Karpas-422 (cell line): ENCODE results near the gene CNMD. TPM values are rescaled to one million over a fixed set of nuclear protein-coding genes. Genes with fewer than 3 reads are reported as not detected.
"Not testable (repeated sequence)": the region's sequence is repeated elsewhere in the genome, so short reads cannot be mapped to it uniquely, and the experiment has no call there.

Source experiments
- DNase-seq: peaks from one replicate; pipeline ENCODE4 v3.0.0-alpha.2; 2015
- H2AFZ ChIP-seq: fragments of 200-600 bp; sonication (generic); 2 replicates; pipeline ENCODE4 v1.6.1; 2014; ENCODE audit warnings: antibody characterized with exemption, low read length, mixed read lengths
- H3K27ac ChIP-seq: fragments of 200-600 bp; sonication (generic); 2 replicates; pipeline ENCODE4 v1.5.1; 2014; ENCODE audit warnings: mild to moderate bottlenecking, low read length, moderate library complexity
- H3K27me3 ChIP-seq: fragments of 200-600 bp; sonication (generic); 2 replicates; pipeline ENCODE4 v1.6.1; 2014; ENCODE audit warnings: low read length, mixed read lengths
- H3K36me3 ChIP-seq: fragments of 200-600 bp; sonication (generic); 2 replicates; pipeline ENCODE4 v1.6.1; 2014; ENCODE audit warnings: low read length, mixed read lengths; ENCODE audit not compliant: insufficient read depth
- H3K4me1 ChIP-seq: fragments of 200-600 bp; sonication (generic); 2 replicates; pipeline ENCODE4 v1.6.1; 2014; ENCODE audit warnings: mild to moderate bottlenecking, low read length, mixed read lengths
- H3K4me2 ChIP-seq: fragments of 200-600 bp; sonication (generic); 2 replicates; pipeline ENCODE4 v1.6.1; 2014; ENCODE audit warnings: low read length, low read depth, mild to moderate bottlenecking; ENCODE audit not compliant: poor library complexity, severe bottlenecking
- H3K4me3 ChIP-seq: fragments of 200-600 bp; sonication (generic); 2 replicates; pipeline ENCODE4 v1.5.1; 2014; ENCODE audit warnings: mild to moderate bottlenecking, antibody characterized with exemption, low read length, mixed read lengths
- H3K79me2 ChIP-seq: fragments of 200-600 bp; sonication (generic); 2 replicates; pipeline ENCODE4 v1.6.1; 2014; ENCODE audit warnings: mild to moderate bottlenecking, low read length, mixed read lengths
- H3K9ac ChIP-seq: fragments of 200-600 bp; sonication (generic); 2 replicates; pipeline ENCODE4 v1.6.0; 2014; ENCODE audit warnings: low read length
- H3K9me2 ChIP-seq: fragments of 200-600 bp; sonication (generic), shearing (Covaris generic); replicated peaks from 2 replicates; pipeline ENCODE4 v1.6.0; 2014; ENCODE audit warnings: mild to moderate bottlenecking, low read length, moderate library complexity; ENCODE audit not compliant: insufficient read depth
- H3K9me3 ChIP-seq: fragments of 300-700, 200-600 bp; sonication (generic); 2 replicates; pipeline ENCODE4 v1.6.1; 2014; ENCODE audit warnings: low read length, mixed read lengths
- H4K20me1 ChIP-seq: fragments of 200-600 bp; sonication (generic); 2 replicates; pipeline ENCODE4 v1.6.1; 2014; ENCODE audit warnings: mild to moderate bottlenecking, antibody characterized with exemption, low read length, low read depth; ENCODE audit not compliant: insufficient read depth
- total RNA-seq: library from RNA; depleted of rRNA; stranded (reverse); fragments of >200 nt; shearing (Covaris generic); gene quantifications from 2 replicates; pipeline ENCODE4 v1.2.3, GENCODE V29; 2014; ENCODE audit warnings: low replicate concordance

The CNMD gene
- total RNA-seq, 1 experiment from 2014 or later, result not detected

DNA sequence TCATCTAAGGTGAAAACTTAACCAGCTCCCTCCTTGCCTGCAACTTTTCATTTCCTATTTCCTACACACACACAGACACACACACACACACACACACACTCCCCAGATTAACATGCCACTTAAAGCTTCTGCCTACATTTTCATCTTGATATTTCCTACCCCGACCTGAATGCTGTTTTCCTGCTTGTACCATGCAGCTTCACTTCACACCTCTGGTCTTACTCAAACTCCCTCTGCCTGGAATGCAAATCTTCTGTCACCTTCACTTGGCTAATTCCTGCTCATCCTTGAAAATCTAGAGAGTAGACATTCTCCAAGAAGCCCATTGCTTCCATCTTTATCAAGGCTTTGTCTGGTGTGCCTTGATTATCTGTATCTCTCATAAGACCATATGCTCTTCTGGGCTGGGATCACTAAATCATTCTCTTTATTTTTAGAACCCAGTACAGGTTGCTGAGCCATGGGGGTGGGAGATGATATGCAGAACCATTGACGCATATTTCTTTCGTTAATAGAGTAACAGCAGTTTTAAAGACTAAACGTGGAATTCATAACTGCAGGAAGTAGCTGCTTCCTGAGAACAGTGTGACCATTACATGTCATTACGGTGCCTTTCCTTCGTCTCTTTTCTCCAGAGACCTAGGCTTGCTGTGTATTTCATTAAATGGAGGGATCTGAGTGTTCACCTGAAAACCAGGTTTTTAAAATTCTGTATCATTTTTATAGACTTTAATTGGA lies 37.7 kb downstream of the CNMD start:
- no peaks in the 10 kb centered on the region for H3K9me3 ChIP-seq
- 0 out of 2 replicates have a peak, but pooled peaks cover 3% of the 10 kb centered on the region for H3K36me3 ChIP-seq
- H3K4me3 ChIP-seq, result no peak overlapping the region
- H3K4me2 ChIP-seq, result no peak overlapping the region
- H3K4me1 ChIP-seq, result no peaks in the 10 kb centered on the region
- no peaks in the 10 kb centered on the region; the same call in 1 of the 2 replicates for H4K20me1 ChIP-seq
- H3K27me3 ChIP-seq, result no peaks in the 10 kb centered on the region
- H3K79me2 ChIP-seq, result no peaks in the 10 kb centered on the region
- no peak overlapping the region for H3K27ac ChIP-seq
- no peaks in the 10 kb centered on the region for H3K9me2 ChIP-seq
- H2AFZ ChIP-seq, result no peak overlapping the region
- no peak overlapping the region for H3K9ac ChIP-seq
- DNase-seq, result no peak

DNA sequence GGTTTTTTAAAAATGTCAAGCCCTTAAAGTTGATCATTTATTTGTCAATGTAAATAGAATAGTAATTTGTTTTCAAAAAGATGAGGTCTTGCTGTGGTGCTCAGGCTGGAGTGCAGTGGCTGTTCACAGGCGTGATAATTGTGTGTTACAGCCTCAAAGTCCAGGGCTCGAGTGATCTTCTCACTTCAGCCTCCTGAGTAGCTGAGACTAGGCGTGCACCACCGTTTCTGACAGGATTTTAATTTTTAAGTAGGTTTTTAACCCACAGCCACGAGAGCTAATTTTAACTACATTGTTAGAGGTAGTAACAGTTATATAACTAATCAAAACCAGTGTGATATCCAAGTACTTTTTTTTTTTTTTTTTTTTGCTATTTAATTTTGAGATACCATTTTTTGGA lies 43.1 kb downstream of the CNMD start:
- Histone ChIP-seq H3K9me3 (no peaks in the 10 kb centered on the region), H3K4me1 (no peaks in the 10 kb centered on the region)
- no peak for DNase-seq

DNA sequence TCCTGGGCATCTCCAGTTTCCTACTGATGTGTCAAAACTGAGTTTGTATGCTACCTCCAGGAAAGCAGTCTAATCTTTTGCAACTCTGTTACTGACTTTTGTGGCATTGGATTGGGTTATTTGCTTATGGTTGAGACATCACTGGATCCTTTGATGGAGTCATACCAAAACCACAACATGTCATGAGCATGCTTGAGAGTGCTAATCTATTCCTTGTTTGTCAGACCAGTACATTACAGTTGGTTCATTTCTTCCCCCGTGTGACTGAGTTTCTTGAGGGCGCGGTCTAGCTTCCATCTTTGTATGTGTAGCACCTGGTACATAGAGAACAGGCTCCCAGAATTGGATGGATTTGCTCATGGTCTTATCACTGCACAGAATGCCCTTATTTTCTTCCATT lies 43.8 kb downstream of the CNMD start:
- no peak for DNase-seq
- Histone ChIP-seq H2AFZ (no peak overlapping the region), H3K27me3 (no peaks in the 10 kb centered on the region), H3K9me2 (no peaks in the 10 kb centered on the region), H4K20me1 (no peaks in the 10 kb centered on the region), H3K27ac (no peak overlapping the region), H3K4me3 (no peak overlapping the region), H3K9ac (no peak overlapping the region), H3K4me1 (no peaks in the 10 kb centered on the region), H3K79me2 (no peaks in the 10 kb centered on the region), H3K9me3 (no peaks in the 10 kb centered on the region), H3K4me2 (no peak overlapping the region), H3K36me3 (peaks cover 9% of the 10 kb centered on the region; the same call in 1 of the 2 replicates)

More for the DNA sequence above, 43.1 kb downstream of the CNMD start:
- Histone ChIP-seq H4K20me1 (no peaks in the 10 kb centered on the region), H3K9me2 (no peaks in the 10 kb centered on the region), H3K9ac (no peak overlapping the region), H3K27ac (no peak overlapping the region), H3K36me3 (peaks cover 9% of the 10 kb centered on the region; the same call in 1 of the 2 replicates), H3K27me3 (no peaks in the 10 kb centered on the region), H3K4me3 (no peak overlapping the region), H3K4me2 (no peak overlapping the region), H2AFZ (no peak overlapping the region), H3K79me2 (no peaks in the 10 kb centered on the region)

DNA sequence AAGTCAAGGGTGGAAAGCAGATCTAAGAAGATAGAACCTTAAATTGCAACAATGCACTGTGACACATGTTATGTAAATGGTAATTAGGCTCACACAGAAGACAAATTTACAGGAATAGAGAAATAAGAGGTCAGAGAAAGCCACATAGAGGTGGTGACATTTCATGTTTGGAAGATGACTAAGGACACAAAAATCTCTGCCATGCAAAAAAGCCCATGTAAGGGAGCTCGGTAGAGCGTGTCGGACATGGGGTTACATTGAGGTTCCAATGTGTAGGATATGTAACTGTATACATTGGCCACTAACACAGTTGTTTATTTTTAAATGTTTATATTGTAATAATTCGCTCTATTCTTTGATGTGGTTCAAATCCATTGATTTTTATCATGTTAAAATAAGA lies 53.2 kb downstream of the CNMD start:
- no peaks in the 10 kb centered on the region for H3K9me3 ChIP-seq
- no peaks in the 10 kb centered on the region for H3K9me2 ChIP-seq
- no peaks in the 10 kb centered on the region for H3K27me3 ChIP-seq
- no peak overlapping the region for H2AFZ ChIP-seq
- H3K27ac ChIP-seq, result no peak overlapping the region
- no peak for DNase-seq
- H3K36me3 ChIP-seq, result peaks cover 60% of the 10 kb centered on the region
- no peaks in the 10 kb centered on the region for H3K4me1 ChIP-seq
- H3K9ac ChIP-seq, result no peak overlapping the region
- no peak overlapping the region for H3K4me3 ChIP-seq
- peaks cover 6% of the 10 kb centered on the region; the same call in 1 of the 2 replicates for H4K20me1 ChIP-seq
- no peak overlapping the region for H3K4me2 ChIP-seq
- peaks cover 16% of the 10 kb centered on the region for H3K79me2 ChIP-seq

DNA sequence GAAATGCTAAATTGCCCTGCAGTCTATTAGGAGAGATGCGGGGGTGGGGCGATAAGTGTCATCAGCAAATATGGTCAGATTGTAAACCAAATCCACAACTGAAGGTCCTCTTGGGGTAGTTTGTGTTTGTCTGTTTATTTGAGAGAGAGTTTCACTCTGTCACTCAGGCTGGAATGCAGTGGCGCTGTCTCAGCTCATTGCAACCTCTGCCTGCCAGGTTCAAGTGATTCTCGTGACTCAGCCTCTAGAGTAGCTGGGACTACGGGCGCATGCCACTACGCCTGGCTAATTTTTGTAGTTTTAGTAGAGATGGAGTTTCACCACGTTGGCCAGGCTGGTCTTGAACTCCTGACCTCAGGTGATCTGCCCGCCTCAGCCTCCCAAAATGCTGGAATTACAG lies 53.8 kb downstream of the CNMD start:
- Histone ChIP-seq H3K36me3 (peaks cover 60% of the 10 kb centered on the region), H3K79me2 (peaks cover 16% of the 10 kb centered on the region)
- not testable (repeated sequence) for DNase-seq, H3K9ac ChIP-seq, H3K4me3 ChIP-seq, H3K9me3 ChIP-seq, H2AFZ ChIP-seq, H3K4me1 ChIP-seq, H3K9me2 ChIP-seq, H3K27me3 ChIP-seq, H3K27ac ChIP-seq, H3K4me2 ChIP-seq, H4K20me1 ChIP-seq

DNA sequence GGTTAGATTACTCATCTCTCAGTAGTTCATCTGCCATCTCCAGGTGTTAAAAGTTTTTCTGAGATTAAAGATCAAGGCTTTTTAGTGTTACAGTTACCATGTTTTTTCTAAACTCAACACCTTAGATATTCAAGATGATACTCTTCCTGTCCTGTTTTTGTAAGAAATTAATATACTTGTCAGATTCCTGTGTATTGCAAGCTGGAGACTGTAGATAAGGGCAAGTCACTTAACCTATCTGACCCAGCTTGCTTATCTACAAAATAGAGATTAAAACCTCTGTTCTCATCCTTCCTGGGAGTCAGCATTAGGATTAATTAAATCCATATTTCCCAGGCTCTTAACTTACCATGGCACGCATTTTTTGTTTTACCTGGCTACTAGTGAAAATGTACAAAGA lies 61.8 kb downstream of the CNMD start:
- H4K20me1 ChIP-seq, result no peaks in the 10 kb centered on the region
- H3K9ac ChIP-seq, result no peak overlapping the region
- no peak overlapping the region for H3K4me3 ChIP-seq
- H3K27me3 ChIP-seq, result no peaks in the 10 kb centered on the region
- DNase-seq, result no peak
- H2AFZ ChIP-seq, result no peak overlapping the region
- H3K4me1 ChIP-seq, result no peaks in the 10 kb centered on the region
- no peaks in the 10 kb centered on the region for H3K9me2 ChIP-seq
- H3K27ac ChIP-seq, result no peak overlapping the region
- no peaks in the 10 kb centered on the region for H3K9me3 ChIP-seq
- H3K4me2 ChIP-seq, result no peak overlapping the region
- peaks cover 74% of the 10 kb centered on the region for H3K79me2 ChIP-seq
- H3K36me3 ChIP-seq, result peaks cover 46% of the 10 kb centered on the region; the same call in 1 of the 2 replicates

DNA sequence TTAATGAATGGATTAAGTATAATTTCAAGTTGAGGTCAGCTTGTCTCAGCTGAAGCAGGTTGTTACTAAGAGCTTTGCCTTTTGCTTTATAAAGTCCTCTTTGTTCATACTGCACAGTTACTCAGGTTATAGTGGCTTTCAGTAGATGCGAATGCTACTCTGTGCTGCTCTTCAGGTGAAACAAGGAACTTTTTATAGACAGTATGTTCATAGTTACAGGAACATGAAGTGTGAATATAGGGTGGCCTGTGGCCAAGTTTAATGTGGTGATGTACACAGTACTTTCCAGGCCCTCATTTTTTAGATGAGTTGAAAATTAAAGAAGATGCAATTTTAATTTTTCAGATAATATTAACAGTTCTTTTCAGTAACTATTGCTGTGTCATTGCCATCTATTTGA lies 66.2 kb downstream of the CNMD start:
- Histone ChIP-seq H3K4me1 (no peaks in the 10 kb centered on the region), H3K27me3 (no peaks in the 10 kb centered on the region), H2AFZ (no peak overlapping the region), H3K27ac (no peak overlapping the region), H3K9me2 (no peaks in the 10 kb centered on the region), H4K20me1 (no peaks in the 10 kb centered on the region), H3K9ac (no peak overlapping the region), H3K36me3 (peaks cover 53% of the 10 kb centered on the region; the same call in 1 of the 2 replicates), H3K9me3 (no peaks in the 10 kb centered on the region), H3K79me2 (peaks cover 91% of the 10 kb centered on the region), H3K4me2 (no peak overlapping the region), H3K4me3 (no peak overlapping the region)
- DNase-seq, result no peak

DNA sequence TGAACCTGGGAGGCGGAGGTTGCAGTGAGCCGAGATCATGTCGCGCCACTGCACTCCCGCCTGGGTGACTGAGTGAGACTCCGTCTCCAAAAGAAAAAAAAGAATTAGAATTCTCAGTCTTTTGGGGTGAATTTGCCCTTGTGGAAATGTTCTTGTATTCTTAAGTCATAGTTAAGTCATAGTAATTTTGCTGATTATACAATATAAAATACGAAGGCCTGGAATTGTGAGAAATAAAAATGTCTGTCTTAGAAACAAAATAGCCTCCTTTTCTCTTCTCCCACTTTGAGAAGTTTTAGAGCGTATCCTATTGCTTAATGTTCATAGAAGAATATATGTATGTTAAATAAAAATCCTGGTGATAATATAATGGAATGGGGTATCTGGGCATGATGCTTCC lies 68.9 kb downstream of the CNMD start:
- H3K4me3 ChIP-seq, result no peak overlapping the region
- DNase-seq, result no peak
- no peak overlapping the region for H3K4me2 ChIP-seq
- no peak overlapping the region for H3K27ac ChIP-seq
- no peaks in the 10 kb centered on the region for H3K4me1 ChIP-seq
- H3K36me3 ChIP-seq, result peaks cover 59% of the 10 kb centered on the region
- H3K9me3 ChIP-seq, result no peaks in the 10 kb centered on the region
- peaks cover 93% of the 10 kb centered on the region for H3K79me2 ChIP-seq
- no peaks in the 10 kb centered on the region for H3K27me3 ChIP-seq
- no peak overlapping the region for H2AFZ ChIP-seq
- H4K20me1 ChIP-seq, result no peaks in the 10 kb centered on the region
- H3K9ac ChIP-seq, result no peak overlapping the region
- no peaks in the 10 kb centered on the region for H3K9me2 ChIP-seq
